ENCODE data around the gene TNFAIP3. TPM values are rescaled to one million over a fixed set of nuclear protein-coding genes. Genes with fewer than 3 reads are reported as not detected.
A peak's percentile ranks its signal among the peaks of the same experiment; 100 is the strongest.

Gene TNFAIP3
- total RNA-seq, 3 donors from 2014 or later, result 49.3 to 65.2 (median 55.8) TPM

GRCh38 chr6:137927777-137928218 lies 60.7 kb downstream of the TNFAIP3 start:
- ATAC-seq, result peak; percentile 65
- Histone ChIP-seq H3K9me3 (no peaks in the 10 kb centered on the region), H3K4me3 (no peak overlapping the region), H3K4me1 (ENCODE audit: low read depth) (no peaks in the 10 kb centered on the region), H3K36me3 (ENCODE audit: low read depth) (no peaks in the 10 kb centered on the region)
- DNase-seq, result peak in 2 of 3 donors; percentile 38 to 40
- intact Hi-C loops (cut with DNase I, micrococcal nuclease), result no loop called here
- TF ChIP-seq CTCF (IDR thresholded peaks at IDR 0.05), result no peak

GRCh38 chr6:137928286-137928685 lies 61.2 kb downstream of the TNFAIP3 start:
- no peak overlapping the region for H3K4me3 ChIP-seq

GRCh38 chr6:137931849-137932465 lies 64.9 kb downstream of the TNFAIP3 start:
- ATAC-seq, result no peak
- no peak for TF ChIP-seq CTCF (IDR thresholded peaks at IDR 0.05)
- H3K4me3 ChIP-seq, result no peak overlapping the region
- H3K36me3 ChIP-seq (ENCODE audit: low read depth), result no peaks in the 10 kb centered on the region
- no peaks in the 10 kb centered on the region for H3K4me1 ChIP-seq (ENCODE audit: low read depth)
- no peak for DNase-seq
- H3K9me3 ChIP-seq, result peaks cover 5% of the 10 kb centered on the region
- intact Hi-C loops (cut with DNase I, micrococcal nuclease), result no loop called here

More at GRCh38 chr6:137928286-137928685, 61.2 kb downstream of the TNFAIP3 start:
- Histone ChIP-seq H3K36me3 (ENCODE audit: low read depth) (no peaks in the 10 kb centered on the region), H3K9me3 (no peaks in the 10 kb centered on the region), H3K4me1 (ENCODE audit: low read depth) (no peaks in the 10 kb centered on the region)
- no peak for TF ChIP-seq CTCF (IDR thresholded peaks at IDR 0.05)
- DNase-seq, result no peak
- peak; percentile 33 for ATAC-seq
- intact Hi-C loops (cut with DNase I, micrococcal nuclease), result no loop called here

Other genes starting within 250 kb of the TNFAIP3 start
- 10 to 100 TPM; 47.9 to 72.9 (median 60.3) TPM for gene PERP, start 240.2 kb downstream of the TNFAIP3 start, total RNA-seq

All from mucosa of descending colon (tissue), 3 donors.